Measurements from ENCODE around the gene TRIP10. TPM values are rescaled to one million over a fixed set of nuclear protein-coding genes. Genes with fewer than 3 reads are reported as not detected.

TRIP10 gene
- total and polyA plus RNA-seq, 2 of the 13 experiments (the other 11 are each of a cell fraction or from before 2014, with no cell fraction given): 32.5 to 33.2 TPM

DNA sequence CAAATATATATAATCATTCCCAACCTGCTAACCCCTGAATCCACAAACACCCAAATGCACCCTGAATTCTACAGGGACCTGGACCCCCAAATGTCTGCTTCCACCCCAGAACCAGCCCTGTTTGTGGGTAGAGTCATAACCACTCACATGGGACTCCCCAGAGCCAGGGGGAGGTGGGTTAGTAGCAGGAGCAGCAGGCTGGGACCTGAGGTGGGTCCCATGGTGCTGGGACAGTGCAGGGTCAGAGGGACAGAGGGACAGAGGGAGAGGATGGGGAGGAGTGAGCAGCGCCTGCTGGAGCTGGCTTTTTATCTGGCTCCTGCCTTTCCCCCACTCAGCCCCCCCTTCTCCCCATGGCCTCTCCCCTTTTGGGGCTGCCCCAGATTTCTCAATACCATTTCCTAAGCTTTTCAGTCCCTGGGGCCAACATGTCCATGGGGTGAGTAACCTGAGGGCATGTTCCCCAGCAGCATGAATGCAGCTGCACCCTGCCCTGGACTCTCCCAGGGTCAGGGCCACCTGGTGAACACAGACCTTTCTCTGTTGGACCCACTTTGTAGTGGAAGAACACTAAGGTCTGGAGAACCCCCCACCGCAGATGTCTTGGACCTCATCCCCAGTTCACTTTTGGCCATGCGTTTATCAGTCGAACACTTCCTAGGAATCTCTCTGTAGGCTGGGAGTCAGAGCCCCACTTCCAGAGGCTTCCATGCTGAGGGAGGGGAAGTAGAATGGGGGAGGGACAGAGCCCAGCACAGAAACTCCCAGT lies 18.9 kb upstream of the TRIP10 start, which contains the start of gene C3 (continued):
- TF ChIP-seq, protein P1, sequence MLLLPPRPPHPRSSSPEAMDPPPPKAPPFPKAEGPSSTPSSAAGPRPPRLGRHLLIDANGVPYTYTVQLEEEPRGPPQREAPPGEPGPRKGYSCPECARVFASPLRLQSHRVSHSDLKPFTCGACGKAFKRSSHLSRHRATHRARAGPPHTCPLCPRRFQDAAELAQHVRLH (CRISPR knock-in tag; IDR thresholded peaks at IDR 0.05; ENCODE audit: borderline replicate concordance, low read depth): peak; percentile 76; the same call in 1 of the 2 replicates
- TF ChIP-seq ZNF879 (CRISPR knock-in tag; IDR thresholded peaks at IDR 0.05): no peak
- no peak for TF ChIP-seq ZNF446 (CRISPR knock-in tag; IDR thresholded peaks at IDR 0.05)
- peak; percentile 75; the same call in 1 of the 2 replicates for TF ChIP-seq NCOA1 (CRISPR knock-in tag; IDR thresholded peaks at IDR 0.05)
- TF ChIP-seq, protein P2, sequence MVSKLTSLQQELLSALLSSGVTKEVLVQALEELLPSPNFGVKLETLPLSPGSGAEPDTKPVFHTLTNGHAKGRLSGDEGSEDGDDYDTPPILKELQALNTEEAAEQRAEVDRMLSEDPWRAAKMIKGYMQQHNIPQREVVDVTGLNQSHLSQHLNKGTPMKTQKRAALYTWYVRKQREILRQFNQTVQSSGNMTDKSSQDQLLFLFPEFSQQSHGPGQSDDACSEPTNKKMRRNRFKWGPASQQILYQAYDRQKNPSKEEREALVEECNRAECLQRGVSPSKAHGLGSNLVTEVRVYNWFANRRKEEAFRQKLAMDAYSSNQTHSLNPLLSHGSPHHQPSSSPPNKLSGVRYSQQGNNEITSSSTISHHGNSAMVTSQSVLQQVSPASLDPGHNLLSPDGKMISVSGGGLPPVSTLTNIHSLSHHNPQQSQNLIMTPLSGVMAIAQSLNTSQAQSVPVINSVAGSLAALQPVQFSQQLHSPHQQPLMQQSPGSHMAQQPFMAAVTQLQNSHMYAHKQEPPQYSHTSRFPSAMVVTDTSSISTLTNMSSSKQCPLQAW (CRISPR knock-in tag; IDR thresholded peaks at IDR 0.05): peak; percentile 80
- TF ChIP-seq FOXC1 (CRISPR knock-in tag; IDR thresholded peaks at IDR 0.05; ENCODE audit: borderline replicate concordance): peak; percentile 32; the same call in 1 of the 2 replicates
- TF ChIP-seq MTF2 (CRISPR knock-in tag; IDR thresholded peaks at IDR 0.05; ENCODE audit: borderline replicate concordance): no peak
- TF ChIP-seq ZSCAN30 (CRISPR knock-in tag; IDR thresholded peaks at IDR 0.05): no peak
- no peak for TF ChIP-seq NFE2L2 (IDR thresholded peaks at IDR 0.05; ENCODE audit: low read length)
- peak; percentile 64 for TF ChIP-seq ZNF724P (CRISPR knock-in tag; IDR thresholded peaks at IDR 0.05; ENCODE audit: borderline replicate concordance)
- TF ChIP-seq, protein P3, sequence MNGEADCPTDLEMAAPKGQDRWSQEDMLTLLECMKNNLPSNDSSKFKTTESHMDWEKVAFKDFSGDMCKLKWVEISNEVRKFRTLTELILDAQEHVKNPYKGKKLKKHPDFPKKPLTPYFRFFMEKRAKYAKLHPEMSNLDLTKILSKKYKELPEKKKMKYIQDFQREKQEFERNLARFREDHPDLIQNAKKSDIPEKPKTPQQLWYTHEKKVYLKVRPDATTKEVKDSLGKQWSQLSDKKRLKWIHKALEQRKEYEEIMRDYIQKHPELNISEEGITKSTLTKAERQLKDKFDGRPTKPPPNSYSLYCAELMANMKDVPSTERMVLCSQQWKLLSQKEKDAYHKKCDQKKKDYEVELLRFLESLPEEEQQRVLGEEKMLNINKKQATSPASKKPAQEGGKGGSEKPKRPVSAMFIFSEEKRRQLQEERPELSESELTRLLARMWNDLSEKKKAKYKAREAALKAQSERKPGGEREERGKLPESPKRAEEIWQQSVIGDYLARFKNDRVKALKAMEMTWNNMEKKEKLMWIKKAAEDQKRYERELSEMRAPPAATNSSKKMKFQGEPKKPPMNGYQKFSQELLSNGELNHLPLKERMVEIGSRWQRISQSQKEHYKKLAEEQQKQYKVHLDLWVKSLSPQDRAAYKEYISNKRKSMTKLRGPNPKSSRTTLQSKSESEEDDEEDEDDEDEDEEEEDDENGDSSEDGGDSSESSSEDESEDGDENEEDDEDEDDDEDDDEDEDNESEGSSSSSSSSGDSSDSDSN (CRISPR knock-in tag; IDR thresholded peaks at IDR 0.05): peak; percentile 78
- TF ChIP-seq, protein P4, sequence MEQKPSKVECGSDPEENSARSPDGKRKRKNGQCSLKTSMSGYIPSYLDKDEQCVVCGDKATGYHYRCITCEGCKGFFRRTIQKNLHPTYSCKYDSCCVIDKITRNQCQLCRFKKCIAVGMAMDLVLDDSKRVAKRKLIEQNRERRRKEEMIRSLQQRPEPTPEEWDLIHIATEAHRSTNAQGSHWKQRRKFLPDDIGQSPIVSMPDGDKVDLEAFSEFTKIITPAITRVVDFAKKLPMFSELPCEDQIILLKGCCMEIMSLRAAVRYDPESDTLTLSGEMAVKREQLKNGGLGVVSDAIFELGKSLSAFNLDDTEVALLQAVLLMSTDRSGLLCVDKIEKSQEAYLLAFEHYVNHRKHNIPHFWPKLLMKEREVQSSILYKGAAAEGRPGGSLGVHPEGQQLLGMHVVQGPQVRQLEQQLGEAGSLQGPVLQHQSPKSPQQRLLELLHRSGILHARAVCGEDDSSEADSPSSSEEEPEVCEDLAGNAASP (CRISPR knock-in tag; IDR thresholded peaks at IDR 0.05; ENCODE audit: borderline replicate concordance): peak; percentile 97
- TF ChIP-seq, protein P5, sequence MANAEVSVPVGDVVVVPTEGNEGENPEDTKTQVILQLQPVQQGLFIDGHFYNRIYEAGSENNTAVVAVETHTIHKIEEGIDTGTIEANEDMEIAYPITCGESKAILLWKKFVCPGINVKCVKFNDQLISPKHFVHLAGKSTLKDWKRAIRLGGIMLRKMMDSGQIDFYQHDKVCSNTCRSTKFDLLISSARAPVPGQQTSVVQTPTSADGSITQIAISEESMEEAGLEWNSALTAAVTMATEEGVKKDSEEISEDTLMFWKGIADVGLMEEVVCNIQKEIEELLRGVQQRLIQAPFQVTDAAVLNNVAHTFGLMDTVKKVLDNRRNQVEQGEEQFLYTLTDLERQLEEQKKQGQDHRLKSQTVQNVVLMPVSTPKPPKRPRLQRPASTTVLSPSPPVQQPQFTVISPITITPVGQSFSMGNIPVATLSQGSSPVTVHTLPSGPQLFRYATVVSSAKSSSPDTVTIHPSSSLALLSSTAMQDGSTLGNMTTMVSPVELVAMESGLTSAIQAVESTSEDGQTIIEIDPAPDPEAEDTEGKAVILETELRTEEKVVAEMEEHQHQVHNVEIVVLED (CRISPR knock-in tag; IDR thresholded peaks at IDR 0.05; ENCODE audit: borderline replicate concordance): peak; percentile 63; the same call in 1 of the 2 replicates

All from HepG2 (cell line).